ENCODE measurements around the gene MBTD1.

DNA sequence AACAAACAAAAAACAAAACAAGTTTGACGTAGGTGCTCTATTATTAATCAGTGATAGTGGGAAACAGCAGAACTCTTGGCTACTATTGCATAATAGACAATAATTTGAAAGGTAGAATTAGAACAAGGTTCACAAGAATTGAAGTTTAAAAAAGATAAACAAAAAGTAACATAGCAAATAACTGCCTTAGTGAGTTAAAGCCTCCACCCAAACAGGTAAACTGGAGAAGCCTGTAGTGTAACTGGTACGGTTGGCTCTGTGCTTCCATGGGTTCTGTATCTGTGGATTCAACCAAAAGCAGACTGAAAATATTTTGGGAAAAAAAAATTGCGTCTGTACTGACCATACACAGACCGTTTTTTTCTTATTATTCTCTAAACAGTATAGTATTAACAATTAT is 38.5 kb downstream of the MBTD1 start:
- TF ChIP-seq EZH2 (IDR thresholded peaks at IDR 0.05; ENCODE audit: borderline replicate concordance), result no peak
- TF ChIP-seq, protein P1, sequence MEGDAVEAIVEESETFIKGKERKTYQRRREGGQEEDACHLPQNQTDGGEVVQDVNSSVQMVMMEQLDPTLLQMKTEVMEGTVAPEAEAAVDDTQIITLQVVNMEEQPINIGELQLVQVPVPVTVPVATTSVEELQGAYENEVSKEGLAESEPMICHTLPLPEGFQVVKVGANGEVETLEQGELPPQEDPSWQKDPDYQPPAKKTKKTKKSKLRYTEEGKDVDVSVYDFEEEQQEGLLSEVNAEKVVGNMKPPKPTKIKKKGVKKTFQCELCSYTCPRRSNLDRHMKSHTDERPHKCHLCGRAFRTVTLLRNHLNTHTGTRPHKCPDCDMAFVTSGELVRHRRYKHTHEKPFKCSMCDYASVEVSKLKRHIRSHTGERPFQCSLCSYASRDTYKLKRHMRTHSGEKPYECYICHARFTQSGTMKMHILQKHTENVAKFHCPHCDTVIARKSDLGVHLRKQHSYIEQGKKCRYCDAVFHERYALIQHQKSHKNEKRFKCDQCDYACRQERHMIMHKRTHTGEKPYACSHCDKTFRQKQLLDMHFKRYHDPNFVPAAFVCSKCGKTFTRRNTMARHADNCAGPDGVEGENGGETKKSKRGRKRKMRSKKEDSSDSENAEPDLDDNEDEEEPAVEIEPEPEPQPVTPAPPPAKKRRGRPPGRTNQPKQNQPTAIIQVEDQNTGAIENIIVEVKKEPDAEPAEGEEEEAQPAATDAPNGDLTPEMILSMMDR (IDR thresholded peaks at IDR 0.05; ENCODE audit: poor library complexity), result no peak
- TF ChIP-seq EZH2phosphoT487 (IDR thresholded peaks at IDR 0.05; ENCODE audit: low read depth, severe bottlenecking, unreplicated experiment), result no peak

Measured in hepatocyte (in vitro differentiated cells).